ENCODE measurements around the gene ATP10A. TPM values are rescaled to one million over a fixed set of nuclear protein-coding genes. Genes with fewer than 3 reads are reported as not detected.

ATP10A gene
- total RNA-seq, 1 donor from 2014 or later: 71.9 TPM

- Mint-ChIP-seq H3K27me3 (ENCODE audit: unreplicated experiment) (no peaks in the 10 kb centered on the region), H3K9me3 (ENCODE audit: unreplicated experiment) (no peaks in the 10 kb centered on the region), H3K4me3 (ENCODE audit: unreplicated experiment) (peak overlapping the region; percentile 24), H3K4me1 (ENCODE audit: unreplicated experiment) (peaks cover 89% of the 10 kb centered on the region), H3K27ac (ENCODE audit: unreplicated experiment) (peak overlapping the region; percentile 95), H3K36me3 (ENCODE audit: unreplicated experiment) (peaks cover 20% of the 10 kb centered on the region)
- TF ChIP-seq CTCF (IDR thresholded peaks at IDR 0.05): no peak
- DNase-seq (ENCODE audit: extremely low spot score, unreplicated experiment): no peak
Observed at GRCh38 chr15:25736461-25736860, 126.7 kb downstream of the ATP10A start.

GRCh38 chr15:25735550-25736384, 127.4 kb downstream of the ATP10A start:
- peak; percentile 62 for DNase-seq (ENCODE audit: extremely low spot score, unreplicated experiment)
- H3K4me3 Mint-ChIP-seq (ENCODE audit: unreplicated experiment): no peak overlapping the region
- no peaks in the 10 kb centered on the region for H3K27me3 Mint-ChIP-seq (ENCODE audit: unreplicated experiment)
- H3K9me3 Mint-ChIP-seq (ENCODE audit: unreplicated experiment): no peaks in the 10 kb centered on the region
- peak overlapping the region; percentile 95 for H3K27ac Mint-ChIP-seq (ENCODE audit: unreplicated experiment)
- peaks cover 93% of the 10 kb centered on the region for H3K4me1 Mint-ChIP-seq (ENCODE audit: unreplicated experiment)
- TF ChIP-seq CTCF (IDR thresholded peaks at IDR 0.05): no peak
- peaks cover 27% of the 10 kb centered on the region for H3K36me3 Mint-ChIP-seq (ENCODE audit: unreplicated experiment)

GRCh38 chr15:25734680-25735355, 128.3 kb downstream of the ATP10A start:
- H3K27me3 Mint-ChIP-seq (ENCODE audit: unreplicated experiment): no peaks in the 10 kb centered on the region
- H3K27ac Mint-ChIP-seq (ENCODE audit: unreplicated experiment): peak overlapping the region; percentile 95
- H3K4me3 Mint-ChIP-seq (ENCODE audit: unreplicated experiment): no peak overlapping the region
- peaks cover 27% of the 10 kb centered on the region for H3K36me3 Mint-ChIP-seq (ENCODE audit: unreplicated experiment)
- no peak for TF ChIP-seq CTCF (IDR thresholded peaks at IDR 0.05)
- peaks cover 83% of the 10 kb centered on the region for H3K4me1 Mint-ChIP-seq (ENCODE audit: unreplicated experiment)
- H3K9me3 Mint-ChIP-seq (ENCODE audit: unreplicated experiment): no peaks in the 10 kb centered on the region
- DNase-seq (ENCODE audit: extremely low spot score, unreplicated experiment): peak; percentile 44

- H3K9me3 Mint-ChIP-seq (ENCODE audit: unreplicated experiment): no peaks in the 10 kb centered on the region
- DNase-seq (ENCODE audit: extremely low spot score, unreplicated experiment): peak; percentile 81
- no peak for TF ChIP-seq CTCF (IDR thresholded peaks at IDR 0.05)
- no peak overlapping the region for H3K4me3 Mint-ChIP-seq (ENCODE audit: unreplicated experiment)
- H3K27me3 Mint-ChIP-seq (ENCODE audit: unreplicated experiment): no peaks in the 10 kb centered on the region
- H3K4me1 Mint-ChIP-seq (ENCODE audit: unreplicated experiment): peaks cover 78% of the 10 kb centered on the region
- peaks cover 27% of the 10 kb centered on the region for H3K36me3 Mint-ChIP-seq (ENCODE audit: unreplicated experiment)
- peak overlapping the region; percentile 62 for H3K27ac Mint-ChIP-seq (ENCODE audit: unreplicated experiment)
Observed at GRCh38 chr15:25733856-25734679, 129.1 kb downstream of the ATP10A start.

All from osteocyte (in vitro differentiated cells).